SK-MEL-5 (cell line): Measurements from ENCODE around the gene SPCS2. TPM values are rescaled to one million over a fixed set of nuclear protein-coding genes. Genes with fewer than 3 reads are reported as not detected.
"Not testable (repeated sequence)": the region's sequence is repeated elsewhere in the genome, so short reads cannot be mapped to it uniquely, and the experiment has no call there.

Source experiments
- DNase-seq: peaks from one replicate; pipeline ENCODE4 v3.0.0-alpha.2; 2016; ENCODE audit warnings: low read depth, low spot score
- in situ Hi-C: cut with HindIII; loops from 2 replicates; pipeline ENCODE4 v1.10.0; 2016; ENCODE audit warnings: low sequenced_read_pairs, high pct_unique_total_duplicates, low pct_unique_long_range_greater_than_20kb
- total RNA-seq: library from RNA; depleted of rRNA; stranded (reverse); fragments of >200 nt; shearing (Covaris generic); gene quantifications from 2 replicates; pipeline ENCODE4 v1.2.3, GENCODE V29; 2014

Gene SPCS2
- total RNA-seq, 1 experiment from 2014 or later: 168 TPM

GRCh38 chr11:74981888-74982287, 32.8 kb downstream of the SPCS2 start:
- in situ Hi-C loops: no loop called here
- DNase-seq: no peak

GRCh38 chr11:74984070-74984469, 35.0 kb downstream of the SPCS2 start:
- in situ Hi-C loops: no loop called here
- DNase-seq: no peak

GRCh38 chr11:74984730-74985129, 35.7 kb downstream of the SPCS2 start:
- in situ Hi-C loops: no loop called here

GRCh38 chr11:74988541-74989259, 39.6 kb downstream of the SPCS2 start, which contains the start of gene NEU3:
TSS of gene NEU3 (plus strand) at chr11:74988933. CDS start at chr11:74989061, 128 bp downstream.
- in situ Hi-C loops: no loop called here
- DNase-seq: peak; percentile 86

More at GRCh38 chr11:74984730-74985129, 35.7 kb downstream of the SPCS2 start:
- DNase-seq: no peak

- no peak for DNase-seq
- in situ Hi-C loops: no loop called here
These were observed 40.2 kb downstream of the SPCS2 start for GRCh38 chr11:74989260-74989638.

GRCh38 chr11:74990150-74990549, 41.1 kb downstream of the SPCS2 start:
- DNase-seq, in situ Hi-C loops: not testable (repeated sequence)

- in situ Hi-C loops: no loop called here
- DNase-seq: no peak
These were observed 41.9 kb downstream of the SPCS2 start for GRCh38 chr11:74990941-74991340.

GRCh38 chr11:74992852-74993251, 43.8 kb downstream of the SPCS2 start:
- in situ Hi-C loops: no loop called here
- DNase-seq: no peak

GRCh38 chr11:75000975-75001354, 51.9 kb downstream of the SPCS2 start:
- in situ Hi-C loops: loop anchor here (25.0 kb wide), 1 partner anchor 89 kb away; no protein-coding TSS in a partner anchor
- DNase-seq: no peak

GRCh38 chr11:75001686-75002085, 52.6 kb downstream of the SPCS2 start:
- no peak for DNase-seq
- in situ Hi-C loops: loop anchor here (25.0 kb wide), 1 partner anchor 89 kb away; no protein-coding TSS in a partner anchor

- no peak for DNase-seq
- in situ Hi-C loops: loop anchor here (25.0 kb wide), 1 partner anchor 90 kb away; no protein-coding TSS in a partner anchor
These were observed 53.5 kb downstream of the SPCS2 start for GRCh38 chr11:75002516-75002915.

- DNase-seq: no peak
- in situ Hi-C loops: loop anchor here (25.0 kb wide), 1 partner anchor 92 kb away; no protein-coding TSS in a partner anchor
These were observed 55.1 kb downstream of the SPCS2 start for GRCh38 chr11:75004215-75004614.

GRCh38 chr11:75011357-75011756, 62.3 kb downstream of the SPCS2 start:
- DNase-seq: no peak
- in situ Hi-C loops: loop anchor here (25.0 kb wide), 1 partner anchor 99 kb away; no protein-coding TSS in a partner anchor

- in situ Hi-C loops: loop anchor here (25.0 kb wide), 1 partner anchor 100 kb away; no protein-coding TSS in a partner anchor
- no peak for DNase-seq
These were observed 62.8 kb downstream of the SPCS2 start for GRCh38 chr11:75011872-75012271.

- DNase-seq: no peak
- in situ Hi-C loops: loop anchor here (25.0 kb wide), 1 partner anchor 101 kb away; no protein-coding TSS in a partner anchor
These were observed 64.0 kb downstream of the SPCS2 start for GRCh38 chr11:75013051-75013450.

GRCh38 chr11:75014129-75014528, 65.1 kb downstream of the SPCS2 start:
- DNase-seq: peak; percentile 69
- in situ Hi-C loops: loop anchor here (25.0 kb wide), 1 partner anchor 102 kb away; no protein-coding TSS in a partner anchor

- DNase-seq: not testable (repeated sequence)
- in situ Hi-C loops: loop anchor here (25.0 kb wide), 1 partner anchor 107 kb away; no protein-coding TSS in a partner anchor
These were observed 70.1 kb downstream of the SPCS2 start for GRCh38 chr11:75019200-75019599.

- not testable (repeated sequence) for DNase-seq
- in situ Hi-C loops: loop anchor here (25.0 kb wide), 1 partner anchor 108 kb away; no protein-coding TSS in a partner anchor
These were observed 71.3 kb downstream of the SPCS2 start for GRCh38 chr11:75020328-75020727.

GRCh38 chr11:75022296-75022695, 73.2 kb downstream of the SPCS2 start:
- in situ Hi-C loops: loop anchor here (25.0 kb wide), 1 partner anchor 110 kb away; no protein-coding TSS in a partner anchor
- no peak for DNase-seq
